ENCODE results near the gene ERI3.

The ERI3 gene

GRCh38 chr1:44288883-44289282 is 66.2 kb downstream of the ERI3 start:
- ChIA-PET POLR2A (ENCODE audit: low non-redundant PET) (no interaction called here), CTCF (interaction anchor here (0.7 to 1.1 kb wide), 2 partner anchors 126 to 182 kb away, joined by 3 to 5 read pairs; no protein-coding TSS in a partner anchor)
- H3K27ac ChIP-seq = no peak overlapping the region
- no peak for TF ChIP-seq CTCF (conservative IDR thresholded peaks at IDR 0.05; ENCODE audit: low read depth)
- no peak for DNase-seq (ENCODE audit: low spot score)

- ChIA-PET POLR2A (ENCODE audit: low non-redundant PET) (interaction anchor here (0.5 kb wide), 1 partner anchor 11 kb away, joined by 3 read pairs; no protein-coding TSS in a partner anchor), CTCF (interaction anchor here (0.6 kb wide), 2 partner anchors 16 to 22 kb away, joined by 3 read pairs; no protein-coding TSS in a partner anchor)
- DNase-seq (ENCODE audit: low spot score) = no peak
- TF ChIP-seq CTCF (conservative IDR thresholded peaks at IDR 0.05; ENCODE audit: low read depth) = no peak
- no peak overlapping the region for H3K27ac ChIP-seq
Observed at GRCh38 chr1:44284184-44284583, 70.9 kb downstream of the ERI3 start.

GRCh38 chr1:44283524-44284173 is 71.4 kb downstream of the ERI3 start:
- POLR2A ChIA-PET (ENCODE audit: low non-redundant PET) = interaction anchor here (0.5 kb wide), 1 partner anchor 12 kb away, joined by 3 read pairs; no protein-coding TSS in a partner anchor

GRCh38 chr1:44282704-44283426 is 72.2 kb downstream of the ERI3 start:
- ChIA-PET POLR2A (ENCODE audit: low non-redundant PET) (no interaction called here), CTCF (interaction anchor here (0.7 kb wide), 1 partner anchor 9 kb away, joined by 3 read pairs; no protein-coding TSS in a partner anchor)
- TF ChIP-seq CTCF (conservative IDR thresholded peaks at IDR 0.05; ENCODE audit: low read depth) = no peak
- no peak for DNase-seq (ENCODE audit: low spot score)
- no peak overlapping the region for H3K27ac ChIP-seq

More at GRCh38 chr1:44283524-44284173, 71.4 kb downstream of the ERI3 start:
- TF ChIP-seq CTCF (conservative IDR thresholded peaks at IDR 0.05; ENCODE audit: low read depth) = no peak
- no peak overlapping the region for H3K27ac ChIP-seq
- no peak for DNase-seq (ENCODE audit: low spot score)
- CTCF ChIA-PET = interaction anchor here (0.6 kb wide), 1 partner anchor 21 kb away, joined by 3 read pairs; no protein-coding TSS in a partner anchor

- POLR2A ChIA-PET (ENCODE audit: low non-redundant PET) = no interaction called here
- DNase-seq (ENCODE audit: low spot score) = no peak
- CTCF ChIA-PET = interaction anchor here (0.6 to 0.7 kb wide), 2 partner anchors 9 to 223 kb away, joined by 3 read pairs; no protein-coding TSS in a partner anchor
- no peak for TF ChIP-seq CTCF (conservative IDR thresholded peaks at IDR 0.05; ENCODE audit: low read depth)
- no peak overlapping the region for H3K27ac ChIP-seq
Observed at GRCh38 chr1:44281962-44282703, 72.9 kb downstream of the ERI3 start.

GRCh38 chr1:44276901-44277300 is 78.2 kb downstream of the ERI3 start:
- H3K27ac ChIP-seq = no peak overlapping the region
- peak; percentile 30 for DNase-seq (ENCODE audit: low spot score)
- ChIA-PET POLR2A (ENCODE audit: low non-redundant PET) (no interaction called here), CTCF (no interaction called here)
- no peak for TF ChIP-seq CTCF (conservative IDR thresholded peaks at IDR 0.05; ENCODE audit: low read depth)
